HG03378 (cell line): ENCODE measurements around the gene REEP3.
"Not testable (repeated sequence)": the region's sequence is repeated elsewhere in the genome, so short reads cannot be mapped to it uniquely, and the experiment has no call there.

ENCODE experiments used
- ATAC-seq: cut with Tn5 transposase; IDR thresholded peaks from one replicate; pipeline ENCODE4 v1.9.1; 2021; ENCODE audit warnings: mild to moderate bottlenecking, moderate library complexity; ENCODE audit not compliant: unreplicated experiment

The REEP3 gene

DNA sequence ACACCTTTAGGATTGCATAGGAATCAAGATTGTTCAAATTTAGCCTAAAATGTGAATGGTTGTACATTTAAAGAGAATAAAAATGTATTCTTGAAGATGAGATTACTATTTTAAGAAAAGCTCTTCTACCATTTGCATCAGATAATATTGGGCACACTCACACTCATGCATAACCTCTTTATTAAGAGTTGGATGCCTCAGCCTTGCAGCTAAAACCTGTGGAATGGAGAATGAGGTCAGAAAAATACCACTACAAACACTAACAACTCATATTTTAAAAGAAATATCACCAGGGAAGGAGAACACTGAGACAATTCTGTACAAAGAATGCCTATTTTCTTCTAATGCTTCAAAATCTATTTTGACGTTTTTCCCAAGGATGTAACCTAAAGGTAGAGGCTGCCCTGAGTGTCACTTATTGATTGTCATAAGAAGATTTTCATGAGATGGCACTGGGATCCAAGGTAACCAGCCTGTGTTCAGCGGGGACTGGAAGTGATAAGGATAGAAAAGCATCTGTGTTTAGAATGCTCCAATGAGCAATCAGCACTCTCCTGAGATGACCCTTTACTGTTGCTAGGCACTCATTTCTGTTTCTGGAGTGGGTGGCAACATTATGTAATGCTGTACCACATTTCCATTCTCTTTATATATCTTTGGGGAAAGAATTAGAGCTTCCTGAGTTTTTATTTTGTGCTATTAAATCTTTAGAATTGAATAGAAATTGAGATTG, 26.6 kb downstream of the REEP3 start:
- no peak for ATAC-seq

- ATAC-seq = no peak
These were observed 27.7 kb downstream of the REEP3 start for GRCh38 chr10:63548860-63549259.

DNA sequence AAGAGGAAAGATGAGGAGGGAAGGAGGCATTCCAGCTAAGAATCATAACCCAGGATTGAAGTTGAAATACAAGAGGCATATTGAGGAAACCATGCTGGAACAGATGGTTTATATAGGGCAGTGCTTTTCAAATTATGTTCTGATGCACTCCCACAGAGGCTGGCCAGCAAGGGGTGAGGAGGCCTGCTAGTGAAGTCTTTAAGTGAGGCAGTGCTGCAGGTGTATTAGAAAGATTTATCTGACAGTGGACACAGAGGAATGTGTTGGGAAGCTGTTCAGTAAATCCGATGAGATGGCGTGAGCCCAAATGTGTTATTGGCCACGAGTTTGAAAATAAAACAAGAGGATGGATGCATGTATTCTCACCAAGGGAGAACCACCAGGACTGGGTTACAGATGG, 28.6 kb downstream of the REEP3 start:
- ATAC-seq = no peak

- no peak for ATAC-seq
These were observed 31.8 kb downstream of the REEP3 start for GRCh38 chr10:63553031-63553430.

DNA sequence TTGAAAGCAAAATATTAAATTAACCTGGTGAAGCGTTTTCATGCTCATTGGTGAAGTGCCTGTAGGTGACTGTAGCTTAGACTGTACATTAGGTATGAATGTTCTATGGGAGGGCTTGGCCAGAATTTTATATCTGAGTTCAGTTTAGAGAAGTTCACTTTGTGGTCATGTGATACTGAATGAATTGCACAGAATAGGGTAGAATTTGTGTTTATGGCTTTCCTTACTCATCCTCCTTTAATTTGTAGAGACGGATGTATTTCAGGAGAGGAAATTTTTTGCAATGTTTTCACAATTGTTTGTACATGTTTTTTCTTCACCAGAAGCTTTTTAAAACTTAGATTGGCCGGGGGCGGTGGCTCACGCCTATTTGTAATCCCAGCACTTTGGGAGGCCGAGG, 32.3 kb downstream of the REEP3 start:
- no peak for ATAC-seq

GRCh38 chr10:63554657-63555056, 33.5 kb downstream of the REEP3 start:
- peak; percentile 88 for ATAC-seq

GRCh38 chr10:63555330-63555729, 34.1 kb downstream of the REEP3 start:
- ATAC-seq = no peak

GRCh38 chr10:63558132-63558784, 37.1 kb downstream of the REEP3 start:
- ATAC-seq = no peak

DNA sequence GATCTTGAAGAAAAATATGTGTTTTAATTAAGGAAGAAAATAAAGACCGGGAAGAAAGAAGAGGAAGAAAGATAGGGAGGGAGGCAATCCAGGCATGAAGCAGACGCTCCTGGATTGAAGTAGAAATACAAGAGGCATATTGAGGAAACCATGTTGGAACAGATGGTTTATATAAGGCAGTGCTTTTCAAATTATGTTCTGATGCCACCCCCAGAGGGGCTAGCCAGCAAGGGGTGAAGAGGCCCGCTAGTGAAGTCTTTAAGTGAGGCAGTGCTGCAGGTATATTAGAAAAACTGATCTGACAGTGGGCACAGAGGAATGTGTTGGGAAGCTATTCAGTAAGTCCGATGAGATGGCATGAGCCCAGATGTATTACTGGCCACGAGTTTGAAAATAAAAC, 40.1 kb downstream of the REEP3 start:
- no peak for ATAC-seq

DNA sequence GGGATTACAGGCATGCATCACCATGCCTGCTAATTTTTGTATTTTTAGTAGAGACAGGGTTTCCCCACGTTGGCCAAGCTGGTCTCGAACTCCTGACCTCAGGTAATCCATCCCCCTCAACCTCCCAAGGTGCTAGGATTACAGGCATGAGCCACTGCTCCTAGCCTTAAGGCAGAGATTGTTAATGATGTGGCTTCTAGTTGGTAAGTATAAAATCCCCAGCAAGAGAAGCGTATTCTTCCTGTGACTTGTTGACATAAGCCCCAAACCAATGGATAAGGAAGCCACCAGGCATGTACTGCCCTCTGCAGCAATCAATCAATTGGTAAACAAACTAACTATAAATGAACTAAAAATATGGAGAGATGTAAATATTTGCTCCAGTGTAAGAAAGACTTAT, 41.2 kb downstream of the REEP3 start:
- ATAC-seq = no peak

GRCh38 chr10:63562857-63563256, 41.7 kb downstream of the REEP3 start:
- no peak for ATAC-seq

- no peak for ATAC-seq
These were observed 42.4 kb downstream of the REEP3 start for GRCh38 chr10:63563623-63564022.

GRCh38 chr10:63564731-63565130, 43.5 kb downstream of the REEP3 start:
- ATAC-seq = not testable (repeated sequence)

GRCh38 chr10:63573068-63573697, 52.0 kb downstream of the REEP3 start:
- ATAC-seq = no peak

GRCh38 chr10:63574011-63574410, 52.8 kb downstream of the REEP3 start:
- no peak for ATAC-seq

GRCh38 chr10:63576501-63576900, 55.3 kb downstream of the REEP3 start:
- no peak for ATAC-seq

GRCh38 chr10:63578501-63578900, 57.3 kb downstream of the REEP3 start:
- no peak for ATAC-seq

DNA sequence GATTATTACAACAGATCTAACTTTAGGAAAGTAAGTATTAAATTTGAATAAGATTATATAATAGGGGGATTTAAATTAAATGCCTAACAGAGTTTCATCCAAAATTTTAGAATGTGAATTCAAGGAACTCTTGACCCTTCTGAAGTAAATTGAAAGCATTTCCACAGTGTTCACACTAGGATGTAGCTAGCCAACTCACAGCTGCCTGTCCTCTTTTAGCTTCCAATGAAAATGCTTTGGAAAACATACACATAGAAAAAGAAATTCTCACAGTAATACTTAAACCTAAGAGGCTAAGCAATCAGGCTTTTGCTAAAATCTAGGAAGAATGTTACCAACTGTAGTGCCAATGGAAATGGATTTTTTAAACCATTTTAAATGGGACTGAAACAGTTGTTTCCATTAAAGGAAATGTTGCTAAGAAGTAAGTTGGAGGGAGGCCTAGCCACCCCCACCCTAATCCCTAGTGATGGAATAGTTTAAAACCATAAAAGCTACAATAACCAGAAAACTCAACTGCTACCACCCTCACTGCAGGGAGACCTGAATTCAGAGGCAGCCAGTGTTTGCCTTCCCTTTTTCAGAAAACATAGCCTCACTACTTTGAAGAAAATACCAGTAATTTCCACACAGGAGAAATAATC, 58.3 kb downstream of the REEP3 start:
- ATAC-seq = no peak

DNA sequence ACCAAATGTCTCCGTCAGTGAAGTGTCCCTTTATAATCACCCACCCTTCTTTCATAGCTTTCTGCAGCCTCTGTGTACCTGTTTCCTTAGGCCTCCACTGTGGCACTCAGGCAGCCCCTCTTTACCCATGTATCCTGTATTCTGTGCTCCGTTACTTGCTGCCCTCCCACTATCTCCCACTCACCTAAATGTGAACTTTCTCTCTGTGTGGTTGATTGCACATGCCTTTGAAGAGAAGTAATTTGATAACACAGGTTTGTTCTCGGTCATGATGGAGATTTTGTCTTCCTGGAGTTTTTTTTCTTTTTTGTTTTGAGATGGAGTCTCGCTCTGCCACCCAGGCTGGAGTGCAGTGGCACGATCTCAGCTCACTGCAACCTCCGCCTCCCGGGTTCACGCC, 61.5 kb downstream of the REEP3 start:
- no peak for ATAC-seq

- ATAC-seq = no peak
These were observed 62.2 kb downstream of the REEP3 start for GRCh38 chr10:63583397-63583796.

DNA sequence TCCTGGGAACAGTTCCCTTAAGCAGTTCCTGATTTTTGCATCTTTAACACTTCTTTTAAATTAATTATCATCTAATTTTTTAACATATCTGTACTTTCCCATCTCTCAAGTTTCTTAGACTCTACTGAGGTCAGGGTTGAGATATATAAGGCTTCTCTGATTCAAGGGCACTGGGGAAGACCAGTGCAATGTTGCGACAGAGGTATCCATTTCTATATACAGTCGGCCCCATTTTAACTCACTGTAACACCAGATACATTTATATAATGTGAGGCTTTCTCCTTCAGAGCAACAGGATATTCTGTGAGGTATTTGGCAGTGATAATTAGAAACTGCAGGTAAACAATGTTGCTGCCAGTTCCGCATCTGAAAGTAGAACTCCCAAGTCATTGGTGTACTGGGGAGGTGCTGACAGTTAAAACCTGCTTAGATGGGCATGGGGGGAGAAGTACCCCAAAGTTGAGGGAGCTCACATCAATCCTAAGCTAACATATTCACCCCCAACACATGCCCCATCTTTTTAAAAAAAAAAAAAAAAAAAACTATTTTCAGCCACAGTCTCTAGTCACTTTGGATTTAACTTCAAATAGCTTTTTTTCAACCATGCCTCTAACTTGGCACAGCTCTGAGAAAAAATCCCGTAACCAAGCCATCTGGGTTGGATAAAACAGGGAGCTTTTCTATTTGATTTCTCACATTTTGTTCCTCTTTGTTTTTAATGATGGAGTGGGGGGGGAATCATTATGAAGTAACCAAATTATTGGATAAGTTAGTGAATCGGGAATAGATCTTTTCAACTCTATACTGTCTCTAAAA, 62.9 kb downstream of the REEP3 start:
- no peak for ATAC-seq
